GM18868 (cell line): Measurements from ENCODE around the gene HOXC5.

Experiments
- ATAC-seq: cut with Tn5 transposase; IDR thresholded peaks from one replicate; pipeline ENCODE4 v1.9.1; 2021; ENCODE audit warnings: mild to moderate bottlenecking, moderate library complexity; ENCODE audit not compliant: unreplicated experiment

The HOXC5 gene

GRCh38 chr12:53995378-53996239, 37.2 kb upstream of the HOXC5 start:
- no peak for ATAC-seq

GRCh38 chr12:53996240-53997203, 36.3 kb upstream of the HOXC5 start:
- ATAC-seq, result no peak

GRCh38 chr12:53997204-53998109, 35.4 kb upstream of the HOXC5 start:
- no peak for ATAC-seq

GRCh38 chr12:53998110-53998899, 34.5 kb upstream of the HOXC5 start:
- no peak for ATAC-seq

- no peak for ATAC-seq
These were observed 34.0 kb upstream of the HOXC5 start for GRCh38 chr12:53998900-53999236.

- no peak for ATAC-seq
These were observed 33.2 kb upstream of the HOXC5 start for GRCh38 chr12:53999559-54000115.

GRCh38 chr12:54000116-54001114, 32.4 kb upstream of the HOXC5 start, which contains the start of gene HOXC9:
TSS of gene HOXC9 (plus strand) at chr12:54000161. CDS start at chr12:54000189, 28 bp downstream.
- ATAC-seq, result no peak

- ATAC-seq, result no peak
These were observed 31.3 kb upstream of the HOXC5 start for GRCh38 chr12:54001283-54002187.

GRCh38 chr12:54002278-54002914, 30.5 kb upstream of the HOXC5 start:
- no peak for ATAC-seq

GRCh38 chr12:54002915-54003389, 29.9 kb upstream of the HOXC5 start:
- ATAC-seq, result no peak

GRCh38 chr12:54003625-54004024, 29.2 kb upstream of the HOXC5 start:
- ATAC-seq, result no peak

- ATAC-seq, result no peak
These were observed 28.6 kb upstream of the HOXC5 start for GRCh38 chr12:54004063-54004840.

GRCh38 chr12:54004841-54005530, 27.9 kb upstream of the HOXC5 start:
- ATAC-seq, result no peak

GRCh38 chr12:54005531-54005852, 27.4 kb upstream of the HOXC5 start:
- no peak for ATAC-seq

- ATAC-seq, result peak; percentile 62
These were observed 26.8 kb upstream of the HOXC5 start for GRCh38 chr12:54005853-54006558.
